ENCODE measurements around the gene NWD2.

GRCh38 chr4:37422102-37422501 is 177.6 kb downstream of the NWD2 start:
- TF ChIP-seq EZH2phosphoT487 (IDR thresholded peaks at IDR 0.05; ENCODE audit: low read depth, severe bottlenecking, unreplicated experiment), result no peak
- TF ChIP-seq, protein P1, sequence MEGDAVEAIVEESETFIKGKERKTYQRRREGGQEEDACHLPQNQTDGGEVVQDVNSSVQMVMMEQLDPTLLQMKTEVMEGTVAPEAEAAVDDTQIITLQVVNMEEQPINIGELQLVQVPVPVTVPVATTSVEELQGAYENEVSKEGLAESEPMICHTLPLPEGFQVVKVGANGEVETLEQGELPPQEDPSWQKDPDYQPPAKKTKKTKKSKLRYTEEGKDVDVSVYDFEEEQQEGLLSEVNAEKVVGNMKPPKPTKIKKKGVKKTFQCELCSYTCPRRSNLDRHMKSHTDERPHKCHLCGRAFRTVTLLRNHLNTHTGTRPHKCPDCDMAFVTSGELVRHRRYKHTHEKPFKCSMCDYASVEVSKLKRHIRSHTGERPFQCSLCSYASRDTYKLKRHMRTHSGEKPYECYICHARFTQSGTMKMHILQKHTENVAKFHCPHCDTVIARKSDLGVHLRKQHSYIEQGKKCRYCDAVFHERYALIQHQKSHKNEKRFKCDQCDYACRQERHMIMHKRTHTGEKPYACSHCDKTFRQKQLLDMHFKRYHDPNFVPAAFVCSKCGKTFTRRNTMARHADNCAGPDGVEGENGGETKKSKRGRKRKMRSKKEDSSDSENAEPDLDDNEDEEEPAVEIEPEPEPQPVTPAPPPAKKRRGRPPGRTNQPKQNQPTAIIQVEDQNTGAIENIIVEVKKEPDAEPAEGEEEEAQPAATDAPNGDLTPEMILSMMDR (IDR thresholded peaks at IDR 0.05; ENCODE audit: poor library complexity), result no peak
